Osteoblast (primary cell): ENCODE measurements around the gene TSPOAP1. TPM values are rescaled to one million over a fixed set of nuclear protein-coding genes. Genes with fewer than 3 reads are reported as not detected.

ENCODE experiments used
- DNase-seq: peaks from one replicate; pipeline ENCODE4 v3.0.0; 2011; ENCODE audit warnings: low spot score, mixed read lengths; ENCODE audit not compliant: insufficient read length; ENCODE audit errors: missing footprints
- H2AFZ ChIP-seq: 2 replicates; pipeline ENCODE4 v1.6.0; 2011; ENCODE audit warnings: mild to moderate bottlenecking, low read length
- H3K27ac ChIP-seq: 2 replicates; pipeline ENCODE4 v1.5.1; 2011; ENCODE audit warnings: mild to moderate bottlenecking, low read depth, low read length, moderate library complexity
- H3K27me3 ChIP-seq: 2 replicates; pipeline ENCODE4 v1.6.0; 2012; ENCODE audit warnings: mild to moderate bottlenecking, control low read depth, inconsistent platforms, low read length, moderate library complexity; ENCODE audit not compliant: insufficient read depth
- H3K36me3 ChIP-seq: 2 replicates; pipeline ENCODE4 v1.5.1; 2011; ENCODE audit warnings: mild to moderate bottlenecking, low read length, control low read depth, moderate library complexity; ENCODE audit not compliant: insufficient read depth
- H3K4me1 ChIP-seq: 2 replicates; pipeline ENCODE4 v1.5.1; 2011; ENCODE audit warnings: mild to moderate bottlenecking, low read length, control low read depth, moderate library complexity; ENCODE audit not compliant: insufficient read depth
- H3K4me2 ChIP-seq: 2 replicates; pipeline ENCODE4 v1.6.0; 2011; ENCODE audit warnings: mild to moderate bottlenecking, low read length; ENCODE audit not compliant: insufficient read depth
- H3K4me3 ChIP-seq: fragments of 200-600 bp; sonication (generic); 3 replicates; pipeline ENCODE4 v1.5.1; 2012; ENCODE audit warnings: mild to moderate bottlenecking, low read length, inconsistent platforms; ENCODE audit not compliant: insufficient read depth
- H3K79me2 ChIP-seq: 2 replicates; pipeline ENCODE4 v1.6.0; 2012; ENCODE audit warnings: mild to moderate bottlenecking, low read length, control low read depth, inconsistent platforms; ENCODE audit not compliant: insufficient read depth
- H3K9me3 ChIP-seq: 2 replicates; pipeline ENCODE4 v1.5.1; 2011; ENCODE audit warnings: low read depth, low read length, control low read depth
- H4K20me1 ChIP-seq: 2 replicates; pipeline ENCODE4 v1.6.0; 2012; ENCODE audit warnings: mild to moderate bottlenecking, low read length, control low read depth; ENCODE audit not compliant: insufficient read depth
- CTCF ChIP-seq: IDR thresholded peaks from 2 replicates; pipeline ENCODE4 v1.5.1; 2011; ENCODE audit warnings: mild to moderate bottlenecking, low read depth, low read length, moderate library complexity; ENCODE audit errors: extremely low read depth
- total RNA-seq: library from RNA; depleted of rRNA; stranded (reverse); fragments of >200 nt; gene quantifications from 2 replicates; pipeline ENCODE4 v1.2.3, GENCODE V29; 2012

Gene TSPOAP1
- total RNA-seq, 1 donor = 4.3 TPM

GRCh38 chr17:58376472-58377000 lies 47.9 kb upstream of the TSPOAP1 start:
- Histone ChIP-seq H3K79me2 (no peaks in the 10 kb centered on the region), H3K4me3 (no peak overlapping the region), H2AFZ (no peak overlapping the region), H3K27me3 (no peaks in the 10 kb centered on the region), H4K20me1 (no peaks in the 10 kb centered on the region), H3K4me2 (no peak overlapping the region), H3K27ac (no peak overlapping the region), H3K36me3 (no peaks in the 10 kb centered on the region), H3K4me1 (no peaks in the 10 kb centered on the region), H3K9me3 (no peaks in the 10 kb centered on the region)
- DNase-seq = no peak
- no peak for TF ChIP-seq CTCF

GRCh38 chr17:58375811-58376210 lies 47.2 kb upstream of the TSPOAP1 start:
- Histone ChIP-seq H3K4me2 (no peak overlapping the region), H3K4me3 (no peak overlapping the region), H3K4me1 (no peaks in the 10 kb centered on the region), H4K20me1 (no peaks in the 10 kb centered on the region), H3K9me3 (no peaks in the 10 kb centered on the region), H2AFZ (no peak overlapping the region), H3K36me3 (no peaks in the 10 kb centered on the region), H3K27me3 (no peaks in the 10 kb centered on the region), H3K27ac (no peak overlapping the region), H3K79me2 (no peaks in the 10 kb centered on the region)
- TF ChIP-seq CTCF = no peak
- no peak for DNase-seq

GRCh38 chr17:58375256-58375655 lies 46.7 kb upstream of the TSPOAP1 start:
- no peak overlapping the region for H3K27ac ChIP-seq
- DNase-seq = no peak
- H3K4me3 ChIP-seq = no peak overlapping the region
- no peak for TF ChIP-seq CTCF
- no peaks in the 10 kb centered on the region for H3K27me3 ChIP-seq
- H3K9me3 ChIP-seq = no peaks in the 10 kb centered on the region
- no peaks in the 10 kb centered on the region for H3K4me1 ChIP-seq
- H4K20me1 ChIP-seq = no peaks in the 10 kb centered on the region
- no peaks in the 10 kb centered on the region for H3K36me3 ChIP-seq
- no peaks in the 10 kb centered on the region for H3K79me2 ChIP-seq
- no peak overlapping the region for H3K4me2 ChIP-seq
- H2AFZ ChIP-seq = no peak overlapping the region

GRCh38 chr17:58373923-58374322 lies 45.3 kb upstream of the TSPOAP1 start:
- no peaks in the 10 kb centered on the region for H3K9me3 ChIP-seq
- H3K27me3 ChIP-seq = peaks cover 3% of the 10 kb centered on the region
- H3K79me2 ChIP-seq = no peaks in the 10 kb centered on the region
- H3K36me3 ChIP-seq = no peaks in the 10 kb centered on the region
- no peak overlapping the region for H3K4me2 ChIP-seq
- H3K4me3 ChIP-seq = no peak overlapping the region
- H4K20me1 ChIP-seq = no peaks in the 10 kb centered on the region
- H2AFZ ChIP-seq = no peak overlapping the region
- no peaks in the 10 kb centered on the region for H3K4me1 ChIP-seq
- no peak for DNase-seq
- TF ChIP-seq CTCF = no peak
- H3K27ac ChIP-seq = no peak overlapping the region
